Measurements from ENCODE around the gene CACNA1I. TPM values are rescaled to one million over a fixed set of nuclear protein-coding genes. Genes with fewer than 3 reads are reported as not detected.
A peak's percentile ranks its signal among the peaks of the same experiment; 100 is the strongest.

Gene CACNA1I
- total RNA-seq, 2 experiments from 2014 or later: 0.07 to 0.09 TPM

DNA sequence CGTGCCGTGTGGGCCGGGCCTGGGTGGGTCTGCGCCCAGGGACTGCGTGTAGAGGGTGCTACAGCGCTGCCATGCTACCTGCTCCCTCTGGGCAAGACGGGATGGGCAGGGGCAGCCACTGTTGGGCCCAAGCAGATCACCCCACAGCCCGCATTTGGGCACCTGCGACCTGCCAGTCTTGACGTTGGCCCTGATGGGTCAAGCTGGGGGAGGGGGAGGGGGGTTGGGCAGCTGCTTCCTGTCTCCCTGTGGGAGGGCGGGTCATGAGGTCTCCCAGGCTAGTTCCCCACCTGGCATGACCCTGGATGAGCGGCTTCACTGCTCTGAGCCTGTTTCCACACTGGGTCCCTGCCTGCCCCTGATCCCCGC, 35.2 kb upstream of the CACNA1I start:
- POLR2A ChIA-PET: interaction anchor here (0.7 to 2.0 kb wide), 6 partner anchors 15 to 509 kb away, joined by 3 to 12 read pairs (median 4); partner anchors contain the start of genes ATF4 and RPL3

DNA sequence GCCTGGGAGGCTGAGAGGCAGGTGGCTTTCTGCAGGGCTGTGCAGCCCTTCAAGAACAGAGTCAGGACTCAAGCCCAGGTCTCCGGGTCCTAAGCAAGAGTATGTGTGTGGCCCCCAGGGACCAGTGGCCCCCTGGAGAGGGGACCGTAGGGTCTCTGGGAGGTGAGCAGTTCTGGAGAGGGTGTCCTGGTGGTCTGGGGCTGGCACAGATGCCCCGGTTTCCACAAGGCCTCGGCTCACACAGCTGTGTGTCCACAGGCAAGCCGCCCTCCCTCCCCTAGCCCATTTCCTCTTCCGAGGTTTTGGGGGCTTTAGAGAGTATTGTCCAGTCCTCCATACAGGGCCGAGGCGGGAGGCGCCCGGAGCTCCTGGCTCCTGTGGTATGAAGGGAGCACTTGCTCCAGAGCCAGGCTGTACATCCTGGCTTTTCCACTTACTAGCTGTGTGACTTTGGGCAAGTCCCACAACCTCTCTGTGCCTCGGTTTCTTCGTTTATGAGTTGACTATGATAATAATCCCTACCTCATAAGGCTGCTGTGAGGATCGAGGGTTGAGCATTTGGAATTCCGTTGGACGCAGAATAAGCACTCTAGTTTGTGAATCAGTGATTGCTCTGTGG, 34.6 kb upstream of the CACNA1I start:
- intact Hi-C loops (cut with micrococcal nuclease): no loop called here
- ChIA-PET CTCF (interaction anchor here (1.0 to 6.3 kb wide), 14 partner anchors 9 to 507 kb away, joined by 3 to 94 read pairs (median 8); a partner anchor contains a TSS), POLR2A (interaction anchor here (1.1 to 1.9 kb wide), 3 partner anchors 216 to 644 kb away, joined by 3 to 6 read pairs (median 3); partner anchors contain the start of gene RPL3)
- no peak for DNase-seq
- H3K9me3 Mint-ChIP-seq: no peaks in the 10 kb centered on the region
- TF ChIP-seq, protein P1, sequence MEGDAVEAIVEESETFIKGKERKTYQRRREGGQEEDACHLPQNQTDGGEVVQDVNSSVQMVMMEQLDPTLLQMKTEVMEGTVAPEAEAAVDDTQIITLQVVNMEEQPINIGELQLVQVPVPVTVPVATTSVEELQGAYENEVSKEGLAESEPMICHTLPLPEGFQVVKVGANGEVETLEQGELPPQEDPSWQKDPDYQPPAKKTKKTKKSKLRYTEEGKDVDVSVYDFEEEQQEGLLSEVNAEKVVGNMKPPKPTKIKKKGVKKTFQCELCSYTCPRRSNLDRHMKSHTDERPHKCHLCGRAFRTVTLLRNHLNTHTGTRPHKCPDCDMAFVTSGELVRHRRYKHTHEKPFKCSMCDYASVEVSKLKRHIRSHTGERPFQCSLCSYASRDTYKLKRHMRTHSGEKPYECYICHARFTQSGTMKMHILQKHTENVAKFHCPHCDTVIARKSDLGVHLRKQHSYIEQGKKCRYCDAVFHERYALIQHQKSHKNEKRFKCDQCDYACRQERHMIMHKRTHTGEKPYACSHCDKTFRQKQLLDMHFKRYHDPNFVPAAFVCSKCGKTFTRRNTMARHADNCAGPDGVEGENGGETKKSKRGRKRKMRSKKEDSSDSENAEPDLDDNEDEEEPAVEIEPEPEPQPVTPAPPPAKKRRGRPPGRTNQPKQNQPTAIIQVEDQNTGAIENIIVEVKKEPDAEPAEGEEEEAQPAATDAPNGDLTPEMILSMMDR (IDR thresholded peaks at IDR 0.05): no peak
- no peaks in the 10 kb centered on the region for H3K27me3 Mint-ChIP-seq
- H3K27ac Mint-ChIP-seq: no peak overlapping the region
- no peak overlapping the region for H3K4me3 Mint-ChIP-seq
- H3K4me1 Mint-ChIP-seq (ENCODE audit: low read depth): peaks cover 17% of the 10 kb centered on the region
- H3K36me3 Mint-ChIP-seq (ENCODE audit: low read depth): peaks cover 9% of the 10 kb centered on the region
- no peak for ATAC-seq

More for the DNA sequence above, 35.2 kb upstream of the CACNA1I start:
- H3K4me3 Mint-ChIP-seq: no peak overlapping the region
- H3K36me3 Mint-ChIP-seq (ENCODE audit: low read depth): peaks cover 15% of the 10 kb centered on the region
- ATAC-seq (no peak), DNase-seq (no peak)
- H3K27ac Mint-ChIP-seq: no peak overlapping the region
- no peaks in the 10 kb centered on the region for H3K9me3 Mint-ChIP-seq
- TF ChIP-seq, protein P1 (IDR thresholded peaks at IDR 0.05): no peak
- intact Hi-C loops (cut with micrococcal nuclease): no loop called here
- CTCF ChIA-PET: interaction anchor here (0.6 to 6.3 kb wide), 47 partner anchors 8 to 813 kb away, joined by 3 to 94 read pairs (median 4); a partner anchor contains a TSS
- no peaks in the 10 kb centered on the region for H3K27me3 Mint-ChIP-seq
- H3K4me1 Mint-ChIP-seq (ENCODE audit: low read depth): peaks cover 22% of the 10 kb centered on the region

DNA sequence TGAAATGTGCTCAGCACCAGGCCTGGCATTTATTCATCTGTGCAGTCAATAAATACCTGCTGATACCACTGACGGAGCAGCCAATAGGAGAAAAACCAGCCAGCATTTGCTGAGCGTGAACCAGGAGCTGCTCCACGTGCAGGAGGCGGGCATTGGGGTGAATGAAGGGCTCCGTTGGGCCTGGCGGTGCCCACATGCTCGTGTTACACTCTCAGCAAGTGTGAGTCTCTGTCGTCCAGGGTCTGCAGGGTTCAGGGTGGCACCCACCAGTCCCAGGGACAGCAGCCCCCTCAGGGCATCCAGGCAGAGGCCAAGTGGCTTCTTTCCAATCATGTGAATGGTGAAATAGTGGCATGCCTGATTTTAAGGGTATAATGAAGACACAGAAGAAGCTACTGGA, 33.8 kb upstream of the CACNA1I start:
- no peaks in the 10 kb centered on the region for H3K9me3 Mint-ChIP-seq
- peaks cover 4% of the 10 kb centered on the region for H3K36me3 Mint-ChIP-seq (ENCODE audit: low read depth)
- H3K27me3 Mint-ChIP-seq: no peaks in the 10 kb centered on the region
- intact Hi-C loops (cut with micrococcal nuclease): no loop called here
- CTCF ChIA-PET: interaction anchor here (1.2 to 6.3 kb wide), 3 partner anchors 8 to 488 kb away, joined by 4 to 94 read pairs (median 21); no protein-coding TSS in a partner anchor
- TF ChIP-seq, protein P1 (IDR thresholded peaks at IDR 0.05): no peak
- H3K27ac Mint-ChIP-seq: no peak overlapping the region
- peaks cover 11% of the 10 kb centered on the region for H3K4me1 Mint-ChIP-seq (ENCODE audit: low read depth)
- no peak overlapping the region for H3K4me3 Mint-ChIP-seq
- DNase-seq: no peak
- no peak for ATAC-seq
- POLR2A ChIA-PET: interaction anchor here (1.0 to 1.3 kb wide), 3 partner anchors 271 to 644 kb away, joined by 3 read pairs; no protein-coding TSS in a partner anchor

DNA sequence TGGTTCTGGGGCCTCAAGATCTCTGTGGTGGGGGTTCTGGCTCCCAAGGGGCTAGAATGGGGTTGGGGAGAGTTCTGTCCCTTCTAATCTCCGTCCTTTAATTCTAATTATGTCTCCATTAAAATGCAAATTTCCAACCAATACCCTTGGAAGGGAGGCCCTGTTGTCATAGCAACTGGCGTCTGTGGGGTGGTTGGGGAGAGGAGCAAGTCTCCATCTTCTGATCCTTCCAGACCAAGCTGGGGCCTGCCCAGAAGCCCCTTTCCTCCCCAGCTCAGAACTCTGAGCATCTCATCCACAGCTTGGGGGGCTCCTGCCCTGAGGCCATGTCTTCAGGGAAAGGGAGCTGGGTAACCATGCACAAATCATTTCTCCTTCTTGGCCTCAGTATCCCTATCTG, 32.6 kb upstream of the CACNA1I start:
- H3K4me1 Mint-ChIP-seq (ENCODE audit: low read depth): peaks cover 7% of the 10 kb centered on the region
- H3K27ac Mint-ChIP-seq: no peak overlapping the region
- ChIA-PET CTCF (interaction anchor here (0.8 to 6.3 kb wide), 5 partner anchors 9 to 487 kb away, joined by 3 to 94 read pairs (median 3); no protein-coding TSS in a partner anchor), POLR2A (no interaction called here)
- TF ChIP-seq, protein P1 (IDR thresholded peaks at IDR 0.05): no peak
- H3K4me3 Mint-ChIP-seq: no peak overlapping the region
- intact Hi-C loops (cut with micrococcal nuclease): no loop called here
- DNase-seq (no peak), ATAC-seq (no peak)
- H3K36me3 Mint-ChIP-seq (ENCODE audit: low read depth): no peaks in the 10 kb centered on the region
- H3K9me3 Mint-ChIP-seq: no peaks in the 10 kb centered on the region
- peaks cover 2% of the 10 kb centered on the region for H3K27me3 Mint-ChIP-seq

DNA sequence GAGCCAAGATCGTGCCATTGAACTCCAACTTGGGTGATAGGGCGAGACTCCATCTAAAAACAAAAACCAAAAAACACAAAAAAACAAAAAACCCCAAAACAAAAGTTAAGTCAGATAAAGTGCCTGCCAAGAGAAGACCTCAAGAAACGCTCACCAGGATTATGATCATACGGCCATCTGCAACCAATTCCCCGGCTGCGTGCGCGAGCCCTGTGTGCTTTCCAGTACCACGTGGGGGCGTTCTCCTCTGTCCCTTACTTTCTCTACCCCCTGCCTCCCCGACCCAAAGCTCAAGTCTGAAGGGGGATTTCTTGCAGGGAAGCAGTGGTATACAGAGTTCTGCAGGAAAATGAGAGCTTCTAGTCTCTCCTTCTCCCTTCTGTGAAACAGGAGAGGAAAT, 27.5 kb upstream of the CACNA1I start:
- TF ChIP-seq, protein P1 (IDR thresholded peaks at IDR 0.05): peak; percentile 38
- H3K27me3 Mint-ChIP-seq: peaks cover 24% of the 10 kb centered on the region
- no peak overlapping the region for H3K4me3 Mint-ChIP-seq
- POLR2A ChIA-PET: no interaction called here
- peaks cover 11% of the 10 kb centered on the region for H3K4me1 Mint-ChIP-seq (ENCODE audit: low read depth)
- H3K27ac Mint-ChIP-seq: no peak overlapping the region
- ATAC-seq (peak; percentile 47), DNase-seq (peak; percentile 59)
- CTCF ChIA-PET: interaction anchor here (0.6 to 1.0 kb wide), 5 partner anchors 8 to 501 kb away, joined by 3 read pairs; no protein-coding TSS in a partner anchor
- H3K9me3 Mint-ChIP-seq: no peaks in the 10 kb centered on the region
- intact Hi-C loops (cut with micrococcal nuclease): loop anchor here (10.0 kb wide), 1 partner anchor 72 kb away; no protein-coding TSS in a partner anchor
- no peaks in the 10 kb centered on the region for H3K36me3 Mint-ChIP-seq (ENCODE audit: low read depth)

Measured in activated CD8-positive, alpha-beta T cell treated with anti-CD3 and anti-CD28 coated beads for 36 hours (primary cell).